ENCODE results near the gene KMT2C. TPM values are rescaled to one million over a fixed set of nuclear protein-coding genes. Genes with fewer than 3 reads are reported as not detected.

Gene KMT2C
- total and polyA plus RNA-seq, 8 donors: 5.0 to 248 (median 80.1) TPM

- TF ChIP-seq POLR2A (IDR thresholded peaks at IDR 0.05) (no peak), EP300 (IDR thresholded peaks at IDR 0.05) (no peak), POLR2AphosphoS5 (IDR thresholded peaks at IDR 0.05) (no peak), CTCF (IDR thresholded peaks at IDR 0.05) (no peak)
- H3K9me3 ChIP-seq: no peaks in the 10 kb centered on the region
- H3K27me3 ChIP-seq: no peaks in the 10 kb centered on the region
- peaks cover 11 to 74% (median 57%) of the 10 kb centered on the region in 4 donors for H3K36me3 ChIP-seq
- no peak for DNase-seq
- no peak overlapping the region for H3K4me3 ChIP-seq
- intact Hi-C loops (cut with DNase I; ENCODE audit: low total_unique reads): no loop called here
- 91 to 97% (median 96%) methylated on average over 6 of the region's 6 CpGs for WGBS, 5 donors
- H3K27ac ChIP-seq: no peak overlapping the region
- H3K4me1 ChIP-seq: no peaks in the 10 kb centered on the region
These were observed 235.4 kb downstream of the KMT2C start for GRCh38 chr7:152200395-152200794.

- H3K4me3 ChIP-seq: no peak overlapping the region
- no peaks in the 10 kb centered on the region for H3K9me3 ChIP-seq
- H3K36me3 ChIP-seq: peaks cover 30 to 83% (median 71%) of the 10 kb centered on the region in 4 donors
- no peaks in the 10 kb centered on the region for H3K4me1 ChIP-seq
- no peak overlapping the region for H3K27ac ChIP-seq
- intact Hi-C loops (cut with DNase I; ENCODE audit: low total_unique reads): no loop called here
- no peak for DNase-seq
- TF ChIP-seq POLR2A (IDR thresholded peaks at IDR 0.05): no peak
- no peak for TF ChIP-seq POLR2AphosphoS5 (IDR thresholded peaks at IDR 0.05)
- no peak for TF ChIP-seq EP300 (IDR thresholded peaks at IDR 0.05)
- TF ChIP-seq CTCF (IDR thresholded peaks at IDR 0.05): no peak
- 95 to 99% (median 98%) methylated on average over 4 of the region's 4 CpGs for WGBS, 5 donors
- H3K27me3 ChIP-seq: no peaks in the 10 kb centered on the region
These were observed 239.4 kb downstream of the KMT2C start for GRCh38 chr7:152196391-152196790.

GRCh38 chr7:152193880-152194279 lies 241.9 kb downstream of the KMT2C start:
- intact Hi-C loops (cut with DNase I; ENCODE audit: low total_unique reads): no loop called here
- Histone ChIP-seq H3K4me3 (no peak overlapping the region), H3K36me3 (peaks cover 27 to 91% (median 80%) of the 10 kb centered on the region in 4 donors), H3K27ac (no peak overlapping the region), H3K4me1 (no peaks in the 10 kb centered on the region), H3K9me3 (no peaks in the 10 kb centered on the region), H3K27me3 (no peaks in the 10 kb centered on the region)
- WGBS, 5 donors: 87 to 95% (median 93%) methylated on average over 4 of the region's 4 CpGs
- no peak for DNase-seq
- no peak for TF ChIP-seq POLR2A (IDR thresholded peaks at IDR 0.05)
- no peak for TF ChIP-seq CTCF (IDR thresholded peaks at IDR 0.05)
- no peak for TF ChIP-seq POLR2AphosphoS5 (IDR thresholded peaks at IDR 0.05)
- no peak for TF ChIP-seq EP300 (IDR thresholded peaks at IDR 0.05)

- no peaks in the 10 kb centered on the region for H3K27me3 ChIP-seq
- no peak overlapping the region for H3K4me3 ChIP-seq
- H3K9me3 ChIP-seq: no peaks in the 10 kb centered on the region
- intact Hi-C loops (cut with DNase I; ENCODE audit: low total_unique reads): no loop called here
- H3K36me3 ChIP-seq: peaks cover 43 to 93% (median 85%) of the 10 kb centered on the region in 4 donors
- DNase-seq: no peak
- no peak overlapping the region for H3K27ac ChIP-seq
- peaks cover 0 to 9% (median 1%) of the 10 kb centered on the region in 4 donors for H3K4me1 ChIP-seq
- no peak for TF ChIP-seq POLR2A (IDR thresholded peaks at IDR 0.05)
- no peak for TF ChIP-seq EP300 (IDR thresholded peaks at IDR 0.05)
- TF ChIP-seq POLR2AphosphoS5 (IDR thresholded peaks at IDR 0.05): no peak
- no peak for TF ChIP-seq CTCF (IDR thresholded peaks at IDR 0.05)
- 85 to 95% (median 90%) methylated on average over 2 of the region's 2 CpGs for WGBS, 5 donors
These were observed 246.7 kb downstream of the KMT2C start for GRCh38 chr7:152189061-152189460.

All from stomach (tissue), 9 donors.